Thyroid gland (tissue), 4 donors: ENCODE measurements around the gene PRDM12.

Experiments used
- CTCF ChIP-seq, 6 experiments: fragments of 200-600 bp in 3 of 6; fragments of 450-650 bp in 3 of 6; sonication (generic) in 3 of 6; IDR thresholded peaks; one replicate each; pipeline ENCODE4 v1.5.1; 2016 to 2019; ENCODE audit warnings: antibody characterized with exemption in 6 of 6, mild to moderate bottlenecking in 2 of 6, inconsistent platforms in 1 of 6, moderate library complexity in 1 of 6
- POLR2A ChIP-seq, 2 donors: fragments of 450-650 bp; IDR thresholded peaks; one replicate each; pipeline ENCODE4 v1.6.1; 2017; ENCODE audit warnings: antibody characterized with exemption in 2 of 2, mild to moderate bottlenecking in 2 of 2, moderate library complexity in 1 of 2

GRCh38 chr9:130624154-130624553 lies 40.2 kb upstream of the PRDM12 start:
- TF ChIP-seq POLR2A (IDR thresholded peaks at IDR 0.05), result no peak
- TF ChIP-seq CTCF (IDR thresholded peaks at IDR 0.05), result no peak
